H1 (cell line): ENCODE results near the gene GABARAPL2. TPM values are rescaled to one million over a fixed set of nuclear protein-coding genes. Genes with fewer than 3 reads are reported as not detected.

ENCODE experiments used
- CTCF ChIA-PET: fragments of 300-600 bp; sonication (Branson Sonifier 250); formaldehyde crosslinking; loops from one replicate; lab custom pipeline; 2021; ENCODE audit not compliant: partially characterized antibody; lab: Charles Lee
- POLR2A ChIA-PET: fragments of 300-600 bp; sonication (Branson Sonifier 250); formaldehyde crosslinking; loops from one replicate; lab custom pipeline; 2021; ENCODE audit warnings: inconsistent platforms; ENCODE audit not compliant: partially characterized antibody; lab: Charles Lee
- DNase-seq, 2 experiments: peaks; one replicate each; pipeline versions ENCODE4 v3.0.0 to v3.0.0-alpha.2; 2010 to 2022; ENCODE audit warnings: low spot score in 2 of 2, low read depth in 1 of 2, mixed read lengths in 1 of 2
- FAIRE-seq: peaks from 2 replicates; lab custom pipeline; 2011; peaks lifted over from hg19 to GRCh38; lab: Jason Lieb, UNC
- H2AFZ ChIP-seq: 2 replicates; pipeline ENCODE4 v1.8.1; 2012; ENCODE audit warnings: low read length, inconsistent platforms
- H2AK5ac ChIP-seq: 2 replicates; pipeline ENCODE4 v1.6.1; 2013; ENCODE audit warnings: low read depth, low read length
- H2BK120ac ChIP-seq: replicated peaks from 2 replicates; pipeline ENCODE3; 2013; ENCODE audit warnings: low read depth, low read length, inconsistent platforms
- H2BK12ac ChIP-seq: 2 replicates; pipeline ENCODE4 v1.6.1; 2013; ENCODE audit warnings: low read depth, low read length
- H2BK15ac ChIP-seq: 2 replicates; pipeline ENCODE4 v1.6.1; 2013; ENCODE audit warnings: low read length
- H2BK20ac ChIP-seq: 2 replicates; pipeline ENCODE4 v1.6.1; 2013; ENCODE audit warnings: low read length
- H2BK5ac ChIP-seq: 2 replicates; pipeline ENCODE4 v1.6.1; 2013; ENCODE audit warnings: low read depth, low read length
- H3K14ac ChIP-seq: 2 replicates; pipeline ENCODE4 v1.6.1; 2013; ENCODE audit warnings: inconsistent platforms; ENCODE audit not compliant: insufficient read length
- H3K18ac ChIP-seq: 2 replicates; pipeline ENCODE4 v1.6.1; 2013; ENCODE audit warnings: low read length; ENCODE audit errors: extremely low read depth
- H3K23ac ChIP-seq: 2 replicates; pipeline ENCODE4 v1.6.1; 2013; ENCODE audit warnings: inconsistent platforms; ENCODE audit not compliant: insufficient read length
- H3K23me2 ChIP-seq: 2 replicates; pipeline ENCODE4 v1.6.1; 2013; ENCODE audit warnings: low read depth, low read length
- H3K27ac ChIP-seq: 2 replicates; pipeline ENCODE4 v1.6.1; 2011; ENCODE audit warnings: low read depth, low read length, inconsistent platforms
- H3K27me3 ChIP-seq, 4 experiments: replicated peaks in 1 of 4; 1 replicate in 1 of 4; 2 replicates in 3 of 4; pipeline versions ENCODE4 v1.6.1 to v1.8.1; 2011 to 2013; ENCODE audit warnings: low read length in 3 of 4, mild to moderate bottlenecking in 3 of 4, inconsistent platforms in 2 of 4, mixed read lengths in 2 of 4, moderate library complexity in 1 of 4; ENCODE audit not compliant: control insufficient read depth in 3 of 4, insufficient read depth in 3 of 4; ENCODE audit errors: extremely low read depth in 1 of 4
- H3K36me3 ChIP-seq, 4 experiments: 2 replicates each; pipeline versions ENCODE4 v1.6.1 to v1.8.1; 2011 to 2013; ENCODE audit warnings: mild to moderate bottlenecking in 4 of 4, low read length in 3 of 4, moderate library complexity in 2 of 4, control low read depth in 1 of 4, inconsistent platforms in 1 of 4; ENCODE audit not compliant: insufficient read depth in 4 of 4, control insufficient read depth in 2 of 4
- H3K4ac ChIP-seq: replicated peaks from 2 replicates; pipeline ENCODE3; 2013; ENCODE audit warnings: low read length, low read depth, mixed read lengths, inconsistent platforms; ENCODE audit not compliant: insufficient read length
- H3K4me1 ChIP-seq, 4 experiments: replicated peaks in 1 of 4; 1 replicate in 1 of 4; 2 replicates in 3 of 4; pipeline versions ENCODE4 v1.6.1 to v1.8.1; 2011 to 2013; ENCODE audit warnings: low read length in 3 of 4, inconsistent platforms in 2 of 4, mixed read lengths in 1 of 4; ENCODE audit not compliant: insufficient read depth in 4 of 4, control insufficient read depth in 3 of 4
- H3K4me2 ChIP-seq, 2 experiments: 2 replicates each; pipeline versions ENCODE4 v1.6.1 to v1.8.1; 2011 to 2013; ENCODE audit warnings: low read depth in 2 of 2, low read length in 2 of 2, control low read depth in 1 of 2, inconsistent platforms in 1 of 2, mild to moderate bottlenecking in 1 of 2; ENCODE audit not compliant: insufficient read depth in 1 of 2
- H3K4me3 ChIP-seq, 4 experiments: fragments of 200-600, 300-600 bp in 1 of 4; sonication (generic), shearing (Covaris generic), sonication (Bioruptor Twin) in 1 of 4; 2 replicates each; pipeline versions ENCODE4 v1.5.1 to v1.8.1; 2011 to 2016; ENCODE audit warnings: low read length in 4 of 4, low read depth in 3 of 4, control low read depth in 2 of 4, inconsistent platforms in 2 of 4, mild to moderate bottlenecking in 2 of 4, mixed read lengths in 1 of 4, moderate library complexity in 1 of 4; ENCODE audit not compliant: insufficient read depth in 2 of 4; ENCODE audit errors: extremely low read depth in 1 of 4
- H3K56ac ChIP-seq: replicated peaks from 2 replicates; pipeline ENCODE3; 2013; ENCODE audit warnings: low read depth, mild to moderate bottlenecking, mixed read lengths, low read length, inconsistent platforms; ENCODE audit not compliant: insufficient read length
- H3K79me1 ChIP-seq: 2 replicates; pipeline ENCODE4 v1.6.1; 2013; ENCODE audit warnings: low read depth, low read length, control low read depth
- H3K79me2 ChIP-seq, 2 experiments: 2 replicates each; pipeline versions ENCODE4 v1.6.1 to v1.8.1; 2012 to 2013; ENCODE audit warnings: low read length in 2 of 2, mild to moderate bottlenecking in 2 of 2, inconsistent platforms in 1 of 2; ENCODE audit not compliant: insufficient read depth in 2 of 2, control insufficient read depth in 1 of 2
- H3K9ac ChIP-seq, 4 experiments: replicated peaks in 1 of 4; 1 replicate in 1 of 4; 2 replicates in 3 of 4; pipeline versions ENCODE4 v1.6.1 to v1.8.1; 2011 to 2013; ENCODE audit warnings: low read depth in 3 of 4, low read length in 3 of 4, control low read depth in 2 of 4, mild to moderate bottlenecking in 2 of 4, moderate library complexity in 2 of 4, inconsistent platforms in 1 of 4; ENCODE audit errors: extremely low read depth in 1 of 4
- H3K9me3 ChIP-seq, 2 experiments: 2 replicates each; pipeline versions ENCODE4 v1.6.1 to v1.8.1; 2012 to 2013; ENCODE audit warnings: mild to moderate bottlenecking in 2 of 2, moderate library complexity in 2 of 2, control low read depth in 1 of 2, inconsistent platforms in 1 of 2, low read depth in 1 of 2, low read length in 1 of 2, mixed read lengths in 1 of 2; ENCODE audit not compliant: insufficient read depth in 2 of 2
- H4K20me1 ChIP-seq, 2 experiments: replicated peaks in 1 of 2; 2 replicates each; pipeline versions ENCODE3 to v1.8.1; 2011 to 2013; ENCODE audit warnings: inconsistent platforms in 2 of 2, low read length in 2 of 2, mild to moderate bottlenecking in 1 of 2; ENCODE audit not compliant: insufficient read depth in 2 of 2, control insufficient read depth in 1 of 2
- H4K5ac ChIP-seq: 2 replicates; pipeline ENCODE4 v1.6.1; 2013; ENCODE audit warnings: low read length, low read depth, mixed read lengths, inconsistent platforms; ENCODE audit not compliant: insufficient read length
- H4K8ac ChIP-seq: 2 replicates; pipeline ENCODE4 v1.8.0; 2013; ENCODE audit warnings: mild to moderate bottlenecking, moderate library complexity, low read length, inconsistent platforms; ENCODE audit not compliant: insufficient read depth; ENCODE audit errors: extremely low read depth
- H4K91ac ChIP-seq: replicated peaks from 2 replicates; pipeline ENCODE3; 2013; ENCODE audit warnings: low read length, mixed read lengths, inconsistent platforms; ENCODE audit not compliant: insufficient read length
- ASH2L ChIP-seq: fragments of 200-600, 300-600 bp; sonication (generic); IDR thresholded peaks from one replicate; pipeline ENCODE4 v1.7.1; 2017; ENCODE audit warnings: low read length
- CBX5 ChIP-seq: fragments of 300-800, 300-1000 bp; sonication (generic); IDR thresholded peaks from 2 replicates; pipeline ENCODE4 v1.7.1; 2016; ENCODE audit warnings: antibody characterized with exemption, low read length, low read depth
- CREB1 ChIP-seq: IDR thresholded peaks from 2 replicates; pipeline ENCODE4 v1.6.1; 2012; ENCODE audit warnings: inconsistent platforms
- GTF2F1 ChIP-seq: IDR thresholded peaks from 2 replicates; pipeline ENCODE4 v1.6.1; 2012; ENCODE audit warnings: low read depth, low read length, improper control_type of control experiment, borderline replicate concordance
- HDAC6 ChIP-seq: IDR thresholded peaks from one replicate; pipeline ENCODE4 v1.7.1; 2012; ENCODE audit warnings: low read depth, mild to moderate bottlenecking, inconsistent platforms, low read length, moderate library complexity
- KDM1A ChIP-seq: fragments of 200-600, 300-600 bp; sonication (generic); IDR thresholded peaks from 2 replicates; pipeline ENCODE4 v1.7.1; 2016; ENCODE audit warnings: mild to moderate bottlenecking, low read length, borderline replicate concordance
- RNF2 ChIP-seq: fragments of 200-900, 300-1000 bp; sonication (generic); IDR thresholded peaks from 2 replicates; pipeline ENCODE4 v1.7.1; 2016; ENCODE audit warnings: borderline replicate concordance, low read depth, mild to moderate bottlenecking, antibody characterized with exemption, low read length; ENCODE audit not compliant: poor library complexity, severe bottlenecking; ENCODE audit errors: missing control alignments
- SIN3A ChIP-seq, 2 experiments: IDR thresholded peaks in 1 of 2; conservative IDR thresholded peaks in 1 of 2; 2 replicates each; pipeline ENCODE4 v1.6.1; 2011 to 2012; ENCODE audit warnings: low read length in 2 of 2, improper control_type of control experiment in 1 of 2, low read depth in 1 of 2, mild to moderate bottlenecking in 1 of 2
- SP4 ChIP-seq: IDR thresholded peaks from 2 replicates; pipeline ENCODE4 v1.6.1; 2012; ENCODE audit warnings: low read length, inconsistent platforms
- SUZ12 ChIP-seq: fragments of 200-600 bp; sonication (generic); IDR thresholded peaks from 2 replicates; pipeline ENCODE4 v1.6.1; 2012; ENCODE audit warnings: mild to moderate bottlenecking, inconsistent platforms, low read length, moderate library complexity, mixed read lengths
- TBP ChIP-seq: IDR thresholded peaks from 2 replicates; pipeline ENCODE4 v1.6.1; 2011; ENCODE audit warnings: low read depth, low read length, improper control_type of control experiment
- ZNF274 ChIP-seq: IDR thresholded peaks from 2 replicates; pipeline ENCODE4 v1.7.0; 2012; ENCODE audit warnings: low read length, borderline replicate concordance; ENCODE audit errors: extremely low read depth
- WGBS, 2 experiments: shearing (Covaris generic) in 1 of 2; methylation state at CpG; one replicate each; pipeline versions ENCODE4 v1.1.6 to v1.1.7; 2013 to 2015; ENCODE audit warnings: low lambda C conversion rate in 2 of 2, mixed read lengths in 2 of 2, inconsistent platforms in 1 of 2, low coverage in 1 of 2, missing lambda C conversion rate in 1 of 2; ENCODE audit not compliant: insufficient replicate concordance in 2 of 2, insufficient coverage in 1 of 2, insufficient read length in 1 of 2; ENCODE audit errors: extremely low coverage in 1 of 2, missing lambda C conversion rate in 1 of 2; 5-methylcytosine and 5-hydroxymethylcytosine counted together
- polyA plus RNA-seq, 7 experiments: library from polyadenylated mRNA; depleted of rRNA in 3 of 7; stranded (reverse) in 5 of 7; unstranded in 2 of 7; fragments of >200 nt in 5 of 7; fragments of 200-250 nt in 2 of 7; gene quantifications; 1 replicate in 5 of 7; 2 replicates in 1 of 7; 4 replicates in 1 of 7; pipeline versions ENCODE4 v1.2.1 to v1.2.3, GENCODE V29; 2011 to 2013; ENCODE audit warnings: missing spikeins in 2 of 7, mixed read lengths in 2 of 7
- total RNA-seq: library from RNA; stranded (reverse); fragmentation: NEBNext Ultra II Directional; extraction: Animal tissue kit (Norgen Biotek cat#: 25700); gene quantifications from 2 replicates; pipeline ENCODE4 v1.2.1, GENCODE V29; 2021
- TF ChIP-seq, protein P1 (sequence below): IDR thresholded peaks from 2 replicates; pipeline ENCODE4 v1.6.1; 2011; ENCODE audit warnings: low read length, improper control_type of control experiment

Gene GABARAPL2
- total and polyA plus RNA-seq, 2 of the 8 experiments (the other 6 are each of a cell fraction or from before 2014, with no cell fraction given) = 65.8 to 71.3 TPM

- FAIRE-seq = no peak
- H3K9me3 ChIP-seq = no peaks in the 10 kb centered on the region
- no peak overlapping the region for H3K27ac ChIP-seq
- no peak overlapping the region for H4K5ac ChIP-seq
- H3K27me3 ChIP-seq = no peaks in the 10 kb centered on the region
- peaks cover 10 to 71% (median 52%) of the 10 kb centered on the region in 4 experiments for H3K36me3 ChIP-seq
- no peak overlapping the region for H3K4me2 ChIP-seq
- H3K18ac ChIP-seq = no peak overlapping the region
- ChIA-PET POLR2A (interaction anchor here (0.6 to 1.4 kb wide), 8 partner anchors 9 to 1452 kb away, joined by 3 to 5 read pairs (median 4); no protein-coding TSS in a partner anchor), CTCF (interaction anchor here (0.6 to 1.1 kb wide), 4 partner anchors 9 to 137 kb away, joined by 3 read pairs; no protein-coding TSS in a partner anchor)
- no peak overlapping the region for H3K4me3 ChIP-seq
- H3K56ac ChIP-seq = no peak overlapping the region
- no peak overlapping the region for H2BK20ac ChIP-seq
- no peak overlapping the region for H2BK5ac ChIP-seq
- 92% methylated on average over 2 of the region's 2 CpGs; no CpG with 5 or more reads in 1 of the 2 experiments for WGBS, 2 experiments
- no peak overlapping the region for H2BK120ac ChIP-seq
- H4K8ac ChIP-seq = peak overlapping the region; percentile 18; the same call in 1 of the 2 replicates
- no peak overlapping the region for H2BK12ac ChIP-seq
- H3K23me2 ChIP-seq = no peaks in the 10 kb centered on the region
- no peak overlapping the region for H2BK15ac ChIP-seq
- H3K79me1 ChIP-seq = no peaks in the 10 kb centered on the region; the same call in 1 of the 2 replicates
- no peak overlapping the region for H3K14ac ChIP-seq
- H3K23ac ChIP-seq = no peak overlapping the region
- no peaks in the 10 kb centered on the region for H3K4me1 ChIP-seq
- no peak overlapping the region for H2AK5ac ChIP-seq
- peaks cover 0 to 2% of the 10 kb centered on the region in 2 experiments for H4K20me1 ChIP-seq
- H3K4ac ChIP-seq = no peak overlapping the region
- no peak for DNase-seq
- no peaks in the 10 kb centered on the region for H3K79me2 ChIP-seq
- no peak overlapping the region for H4K91ac ChIP-seq
- no peak overlapping the region for H2AFZ ChIP-seq
- H3K9ac ChIP-seq = no peak overlapping the region
- TF ChIP-seq GTF2F1 (no peak), HDAC6 (no peak), ASH2L (no peak), KDM1A (no peak), ZNF274 (no peak), CBX5 (no peak), TBP (no peak), SP4 (no peak), RNF2 (no peak), SIN3A (conservative IDR thresholded peaks at IDR 0.05 in 1 of 2, IDR thresholded peaks at IDR 0.05 in 1 of 2; ENCODE audit: low read depth in 1 of 2, low read length in 2 of 2) (no peak), CREB1 (no peak), SUZ12 (no peak)
- TF ChIP-seq, protein P1, sequence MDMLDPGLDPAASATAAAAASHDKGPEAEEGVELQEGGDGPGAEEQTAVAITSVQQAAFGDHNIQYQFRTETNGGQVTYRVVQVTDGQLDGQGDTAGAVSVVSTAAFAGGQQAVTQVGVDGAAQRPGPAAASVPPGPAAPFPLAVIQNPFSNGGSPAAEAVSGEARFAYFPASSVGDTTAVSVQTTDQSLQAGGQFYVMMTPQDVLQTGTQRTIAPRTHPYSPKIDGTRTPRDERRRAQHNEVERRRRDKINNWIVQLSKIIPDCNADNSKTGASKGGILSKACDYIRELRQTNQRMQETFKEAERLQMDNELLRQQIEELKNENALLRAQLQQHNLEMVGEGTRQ = no peak
Observed at GRCh38 chr16:75615619-75616018, 49.4 kb downstream of the GABARAPL2 start.
